Fibroblast of lung (primary cell): ENCODE results near the gene EPS8L3.

ENCODE experiments used
- CTCF ChIP-seq, 2 donors: IDR thresholded peaks in 1 of 2; conservative IDR thresholded peaks in 1 of 2; 1 replicate in 1 of 2; 2 replicates in 1 of 2; pipeline ENCODE4 v1.5.1; 2011 to 2012; ENCODE audit warnings: low read length in 2 of 2, control low read depth in 1 of 2, inconsistent platforms in 1 of 2, low read depth in 1 of 2, mild to moderate bottlenecking in 1 of 2
- EZH2 ChIP-seq: IDR thresholded peaks from 2 replicates; pipeline ENCODE4 v1.5.1; 2012; ENCODE audit warnings: low read length, control low read depth, mild to moderate bottlenecking; ENCODE audit errors: missing control alignments

GRCh38 chr1:109784551-109785252 is 21.0 kb upstream of the EPS8L3 start:
- no peak for TF ChIP-seq CTCF (conservative IDR thresholded peaks at IDR 0.05 in 1 of 2, IDR thresholded peaks at IDR 0.05 in 1 of 2; ENCODE audit: low read depth in 1 of 2, low read length in 2 of 2)
- no peak for TF ChIP-seq EZH2
